Karpas-422 (cell line): ENCODE data around the gene OPCML. TPM values are rescaled to one million over a fixed set of nuclear protein-coding genes. Genes with fewer than 3 reads are reported as not detected.

Experiments
- DNase-seq: peaks from one replicate; pipeline ENCODE4 v3.0.0-alpha.2; 2015
- H2AFZ ChIP-seq: fragments of 200-600 bp; sonication (generic); 2 replicates; pipeline ENCODE4 v1.6.1; 2014; ENCODE audit warnings: antibody characterized with exemption, low read length, mixed read lengths
- H3K27ac ChIP-seq: fragments of 200-600 bp; sonication (generic); 2 replicates; pipeline ENCODE4 v1.5.1; 2014; ENCODE audit warnings: mild to moderate bottlenecking, low read length, moderate library complexity
- H3K27me3 ChIP-seq: fragments of 200-600 bp; sonication (generic); 2 replicates; pipeline ENCODE4 v1.6.1; 2014; ENCODE audit warnings: low read length, mixed read lengths
- H3K36me3 ChIP-seq: fragments of 200-600 bp; sonication (generic); 2 replicates; pipeline ENCODE4 v1.6.1; 2014; ENCODE audit warnings: low read length, mixed read lengths; ENCODE audit not compliant: insufficient read depth
- H3K4me1 ChIP-seq: fragments of 200-600 bp; sonication (generic); 2 replicates; pipeline ENCODE4 v1.6.1; 2014; ENCODE audit warnings: mild to moderate bottlenecking, low read length, mixed read lengths
- H3K4me2 ChIP-seq: fragments of 200-600 bp; sonication (generic); 2 replicates; pipeline ENCODE4 v1.6.1; 2014; ENCODE audit warnings: low read length, low read depth, mild to moderate bottlenecking; ENCODE audit not compliant: poor library complexity, severe bottlenecking
- H3K4me3 ChIP-seq: fragments of 200-600 bp; sonication (generic); 2 replicates; pipeline ENCODE4 v1.5.1; 2014; ENCODE audit warnings: mild to moderate bottlenecking, antibody characterized with exemption, low read length, mixed read lengths
- H3K79me2 ChIP-seq: fragments of 200-600 bp; sonication (generic); 2 replicates; pipeline ENCODE4 v1.6.1; 2014; ENCODE audit warnings: mild to moderate bottlenecking, low read length, mixed read lengths
- H3K9ac ChIP-seq: fragments of 200-600 bp; sonication (generic); 2 replicates; pipeline ENCODE4 v1.6.0; 2014; ENCODE audit warnings: low read length
- H3K9me2 ChIP-seq: fragments of 200-600 bp; sonication (generic), shearing (Covaris generic); replicated peaks from 2 replicates; pipeline ENCODE4 v1.6.0; 2014; ENCODE audit warnings: mild to moderate bottlenecking, low read length, moderate library complexity; ENCODE audit not compliant: insufficient read depth
- H3K9me3 ChIP-seq: fragments of 300-700, 200-600 bp; sonication (generic); 2 replicates; pipeline ENCODE4 v1.6.1; 2014; ENCODE audit warnings: low read length, mixed read lengths
- H4K20me1 ChIP-seq: fragments of 200-600 bp; sonication (generic); 2 replicates; pipeline ENCODE4 v1.6.1; 2014; ENCODE audit warnings: mild to moderate bottlenecking, antibody characterized with exemption, low read length, low read depth; ENCODE audit not compliant: insufficient read depth
- total RNA-seq: library from RNA; depleted of rRNA; stranded (reverse); fragments of >200 nt; shearing (Covaris generic); gene quantifications from 2 replicates; pipeline ENCODE4 v1.2.3, GENCODE V29; 2014; ENCODE audit warnings: low replicate concordance

Gene OPCML
- total RNA-seq, 1 experiment from 2014 or later = not detected

- no peak overlapping the region for H2AFZ ChIP-seq
- H3K36me3 ChIP-seq = no peaks in the 10 kb centered on the region
- no peak overlapping the region for H3K4me2 ChIP-seq
- H4K20me1 ChIP-seq = no peaks in the 10 kb centered on the region
- DNase-seq = no peak
- H3K27me3 ChIP-seq = no peaks in the 10 kb centered on the region
- no peak overlapping the region for H3K4me3 ChIP-seq
- H3K4me1 ChIP-seq = no peaks in the 10 kb centered on the region
- H3K27ac ChIP-seq = no peak overlapping the region
- H3K79me2 ChIP-seq = no peaks in the 10 kb centered on the region
- H3K9me3 ChIP-seq = no peaks in the 10 kb centered on the region
- no peaks in the 10 kb centered on the region for H3K9me2 ChIP-seq
- H3K9ac ChIP-seq = no peak overlapping the region
Measured at GRCh38 chr11:132977241-132977640, 555.1 kb downstream of the OPCML start.

- Histone ChIP-seq H3K4me1 (no peaks in the 10 kb centered on the region), H3K27ac (no peak overlapping the region), H3K79me2 (no peaks in the 10 kb centered on the region), H3K4me3 (no peak overlapping the region), H3K36me3 (no peaks in the 10 kb centered on the region), H4K20me1 (no peaks in the 10 kb centered on the region), H3K4me2 (no peak overlapping the region), H3K9ac (no peak overlapping the region), H3K27me3 (no peaks in the 10 kb centered on the region), H3K9me3 (no peaks in the 10 kb centered on the region), H3K9me2 (no peaks in the 10 kb centered on the region), H2AFZ (no peak overlapping the region)
- DNase-seq = no peak
Measured at GRCh38 chr11:132976115-132976514, 556.2 kb downstream of the OPCML start.

- Histone ChIP-seq H4K20me1 (no peaks in the 10 kb centered on the region), H3K4me2 (no peak overlapping the region), H3K27ac (no peak overlapping the region), H3K4me1 (no peaks in the 10 kb centered on the region), H3K9me3 (no peaks in the 10 kb centered on the region), H3K27me3 (no peaks in the 10 kb centered on the region), H3K36me3 (no peaks in the 10 kb centered on the region), H3K4me3 (no peak overlapping the region), H3K79me2 (no peaks in the 10 kb centered on the region), H3K9me2 (no peaks in the 10 kb centered on the region), H2AFZ (no peak overlapping the region), H3K9ac (no peak overlapping the region)
- DNase-seq = no peak
Measured at GRCh38 chr11:132973686-132974085, 558.6 kb downstream of the OPCML start.

GRCh38 chr11:132972565-132972964, 559.7 kb downstream of the OPCML start:
- Histone ChIP-seq H3K9me3 (no peaks in the 10 kb centered on the region), H2AFZ (no peak overlapping the region), H3K4me3 (no peak overlapping the region), H3K36me3 (no peaks in the 10 kb centered on the region), H3K9ac (no peak overlapping the region), H3K79me2 (no peaks in the 10 kb centered on the region), H3K27me3 (no peaks in the 10 kb centered on the region), H3K9me2 (no peaks in the 10 kb centered on the region), H3K27ac (no peak overlapping the region), H4K20me1 (no peaks in the 10 kb centered on the region), H3K4me1 (no peaks in the 10 kb centered on the region), H3K4me2 (no peak overlapping the region)
- no peak for DNase-seq

- H3K4me3 ChIP-seq = no peak overlapping the region
- H3K27me3 ChIP-seq = no peaks in the 10 kb centered on the region
- H2AFZ ChIP-seq = no peak overlapping the region
- H4K20me1 ChIP-seq = no peaks in the 10 kb centered on the region
- no peaks in the 10 kb centered on the region for H3K36me3 ChIP-seq
- no peak for DNase-seq
- no peak overlapping the region for H3K4me2 ChIP-seq
- H3K9ac ChIP-seq = no peak overlapping the region
- H3K9me2 ChIP-seq = no peaks in the 10 kb centered on the region
- H3K27ac ChIP-seq = no peak overlapping the region
- H3K9me3 ChIP-seq = no peaks in the 10 kb centered on the region
- H3K4me1 ChIP-seq = no peaks in the 10 kb centered on the region
- no peaks in the 10 kb centered on the region for H3K79me2 ChIP-seq
Measured at GRCh38 chr11:132971351-132971750, 561.0 kb downstream of the OPCML start.

- H3K9ac ChIP-seq = no peak overlapping the region
- H3K36me3 ChIP-seq = no peaks in the 10 kb centered on the region
- H3K4me1 ChIP-seq = no peaks in the 10 kb centered on the region
- H3K9me2 ChIP-seq = no peaks in the 10 kb centered on the region
- no peaks in the 10 kb centered on the region for H3K9me3 ChIP-seq
- H3K27me3 ChIP-seq = no peaks in the 10 kb centered on the region
- no peak overlapping the region for H3K4me2 ChIP-seq
- no peaks in the 10 kb centered on the region for H3K79me2 ChIP-seq
- H4K20me1 ChIP-seq = no peaks in the 10 kb centered on the region
- no peak overlapping the region for H2AFZ ChIP-seq
- no peak overlapping the region for H3K4me3 ChIP-seq
- no peak for DNase-seq
- no peak overlapping the region for H3K27ac ChIP-seq
Measured at GRCh38 chr11:132969892-132970291, 562.4 kb downstream of the OPCML start.

- DNase-seq = no peak
Measured at GRCh38 chr11:132962041-132962440, 570.3 kb downstream of the OPCML start.

GRCh38 chr11:132961453-132961852, 570.8 kb downstream of the OPCML start:
- Histone ChIP-seq H3K27me3 (no peaks in the 10 kb centered on the region), H3K9ac (no peak overlapping the region), H4K20me1 (no peaks in the 10 kb centered on the region), H3K4me1 (no peaks in the 10 kb centered on the region), H2AFZ (no peak overlapping the region), H3K36me3 (no peaks in the 10 kb centered on the region), H3K4me3 (no peak overlapping the region), H3K79me2 (no peaks in the 10 kb centered on the region), H3K27ac (no peak overlapping the region), H3K9me2 (no peaks in the 10 kb centered on the region), H3K4me2 (no peak overlapping the region), H3K9me3 (no peaks in the 10 kb centered on the region)
- DNase-seq = no peak

More at GRCh38 chr11:132962041-132962440, 570.3 kb downstream of the OPCML start:
- Histone ChIP-seq H3K9me3 (no peaks in the 10 kb centered on the region), H3K4me3 (no peak overlapping the region), H3K9ac (no peak overlapping the region), H4K20me1 (no peaks in the 10 kb centered on the region), H3K79me2 (no peaks in the 10 kb centered on the region), H3K27me3 (no peaks in the 10 kb centered on the region), H3K4me1 (no peaks in the 10 kb centered on the region), H3K9me2 (no peaks in the 10 kb centered on the region), H3K36me3 (no peaks in the 10 kb centered on the region), H3K27ac (no peak overlapping the region), H3K4me2 (no peak overlapping the region), H2AFZ (no peak overlapping the region)
